ENCODE data around the gene LTBP3.
A peak's percentile ranks its signal among the peaks of the same experiment; 100 is the strongest.
"Not testable (repeated sequence)": the region's sequence is repeated elsewhere in the genome, so short reads cannot be mapped to it uniquely, and the experiment has no call there.

Gene LTBP3

DNA sequence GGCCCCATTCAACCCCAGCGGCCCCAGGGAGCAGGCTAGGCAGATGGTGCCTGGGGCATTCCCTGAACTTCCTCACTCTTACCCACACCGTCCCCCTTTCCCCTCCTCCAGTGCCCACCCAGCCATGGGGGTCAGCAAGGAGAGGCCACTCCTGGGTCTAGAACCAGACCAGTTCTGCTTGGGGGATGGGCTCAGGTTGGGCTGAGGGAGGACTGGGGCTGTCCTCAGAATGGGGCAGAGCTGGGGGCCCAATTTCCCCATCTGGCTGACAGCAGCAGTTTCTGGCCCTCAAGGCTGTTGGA lies 20.9 kb downstream of the LTBP3 start:
- H3K4me3 ChIP-seq (ENCODE audit: low read length): no peak overlapping the region
- no peak for TF ChIP-seq ZNF274 (IDR thresholded peaks at IDR 0.05; ENCODE audit: low read depth, low read length)

DNA sequence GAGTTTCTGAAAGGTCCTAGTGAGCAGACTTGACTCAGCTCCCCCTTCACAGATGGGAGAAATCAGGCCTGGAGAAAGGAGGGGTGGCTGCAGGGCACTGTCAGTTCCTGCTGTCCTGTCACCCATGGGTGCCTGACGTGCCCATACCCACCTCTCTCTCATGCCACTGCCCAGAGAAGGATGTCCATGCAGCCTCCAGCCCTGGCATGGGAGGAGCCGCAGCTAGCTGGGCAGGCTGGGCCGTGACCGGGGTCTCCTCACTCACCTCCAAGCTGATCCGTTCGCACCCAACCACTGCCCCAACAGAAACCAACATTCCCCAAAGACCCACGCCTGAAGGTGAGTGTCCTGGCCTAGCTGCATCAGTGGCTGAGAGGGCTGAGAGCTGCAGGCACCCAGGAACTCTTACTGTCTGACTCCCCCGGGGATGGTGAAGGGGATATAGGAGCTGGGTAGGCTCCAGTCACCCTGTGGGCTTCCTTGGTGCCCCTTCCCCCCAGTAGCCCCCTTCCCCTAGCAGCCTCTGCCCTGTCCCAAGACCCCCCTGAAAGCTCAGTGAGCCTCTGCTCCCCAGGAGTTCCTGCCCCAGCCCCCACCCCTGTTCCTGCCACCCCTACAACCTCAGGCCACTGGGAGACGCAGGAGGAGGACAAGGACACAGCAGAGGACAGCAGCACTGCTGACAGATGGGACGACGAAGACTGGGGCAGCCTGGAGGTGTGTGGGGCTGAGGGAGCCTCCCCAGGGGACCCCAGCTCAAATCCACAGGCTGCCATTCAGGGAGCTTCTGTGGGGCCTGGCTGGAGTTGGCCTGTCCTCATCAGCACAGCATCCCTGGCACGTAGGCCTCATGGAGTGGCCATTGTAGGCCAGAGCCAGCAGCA lies 21.5 kb downstream of the LTBP3 start:
- no peak overlapping the region for H3K4me3 ChIP-seq (ENCODE audit: low read length)
- TF ChIP-seq ZNF274 (IDR thresholded peaks at IDR 0.05; ENCODE audit: low read depth, low read length): no peak

GRCh38 chr11:65535102-65535501 lies 23.1 kb downstream of the LTBP3 start:
- H3K4me3 ChIP-seq (ENCODE audit: low read length): no peak overlapping the region
- no peak for TF ChIP-seq ZNF274 (IDR thresholded peaks at IDR 0.05; ENCODE audit: low read depth, low read length)

GRCh38 chr11:65532388-65533064 lies 25.6 kb downstream of the LTBP3 start:
- TF ChIP-seq ZNF274 (IDR thresholded peaks at IDR 0.05; ENCODE audit: low read depth, low read length): no peak
- no peak overlapping the region for H3K4me3 ChIP-seq (ENCODE audit: low read length)

- TF ChIP-seq ZNF274 (IDR thresholded peaks at IDR 0.05; ENCODE audit: low read depth, low read length): no peak
Observed at GRCh38 chr11:65530157-65530496, 28.0 kb downstream of the LTBP3 start.

GRCh38 chr11:65529475-65530156 lies 28.5 kb downstream of the LTBP3 start:
- no peak for TF ChIP-seq ZNF274 (IDR thresholded peaks at IDR 0.05; ENCODE audit: low read depth, low read length)
- no peak overlapping the region for H3K4me3 ChIP-seq (ENCODE audit: low read length)

More at GRCh38 chr11:65530157-65530496, 28.0 kb downstream of the LTBP3 start:
- no peak overlapping the region for H3K4me3 ChIP-seq (ENCODE audit: low read length)

- no peak for TF ChIP-seq ZNF274 (IDR thresholded peaks at IDR 0.05; ENCODE audit: low read depth, low read length)
- H3K4me3 ChIP-seq (ENCODE audit: low read length): no peak overlapping the region
Observed at GRCh38 chr11:65528819-65529350, 29.3 kb downstream of the LTBP3 start.

- H3K4me3 ChIP-seq (ENCODE audit: low read length): no peak overlapping the region
- no peak for TF ChIP-seq ZNF274 (IDR thresholded peaks at IDR 0.05; ENCODE audit: low read depth, low read length)
Observed at GRCh38 chr11:65526744-65527143, 31.4 kb downstream of the LTBP3 start.

DNA sequence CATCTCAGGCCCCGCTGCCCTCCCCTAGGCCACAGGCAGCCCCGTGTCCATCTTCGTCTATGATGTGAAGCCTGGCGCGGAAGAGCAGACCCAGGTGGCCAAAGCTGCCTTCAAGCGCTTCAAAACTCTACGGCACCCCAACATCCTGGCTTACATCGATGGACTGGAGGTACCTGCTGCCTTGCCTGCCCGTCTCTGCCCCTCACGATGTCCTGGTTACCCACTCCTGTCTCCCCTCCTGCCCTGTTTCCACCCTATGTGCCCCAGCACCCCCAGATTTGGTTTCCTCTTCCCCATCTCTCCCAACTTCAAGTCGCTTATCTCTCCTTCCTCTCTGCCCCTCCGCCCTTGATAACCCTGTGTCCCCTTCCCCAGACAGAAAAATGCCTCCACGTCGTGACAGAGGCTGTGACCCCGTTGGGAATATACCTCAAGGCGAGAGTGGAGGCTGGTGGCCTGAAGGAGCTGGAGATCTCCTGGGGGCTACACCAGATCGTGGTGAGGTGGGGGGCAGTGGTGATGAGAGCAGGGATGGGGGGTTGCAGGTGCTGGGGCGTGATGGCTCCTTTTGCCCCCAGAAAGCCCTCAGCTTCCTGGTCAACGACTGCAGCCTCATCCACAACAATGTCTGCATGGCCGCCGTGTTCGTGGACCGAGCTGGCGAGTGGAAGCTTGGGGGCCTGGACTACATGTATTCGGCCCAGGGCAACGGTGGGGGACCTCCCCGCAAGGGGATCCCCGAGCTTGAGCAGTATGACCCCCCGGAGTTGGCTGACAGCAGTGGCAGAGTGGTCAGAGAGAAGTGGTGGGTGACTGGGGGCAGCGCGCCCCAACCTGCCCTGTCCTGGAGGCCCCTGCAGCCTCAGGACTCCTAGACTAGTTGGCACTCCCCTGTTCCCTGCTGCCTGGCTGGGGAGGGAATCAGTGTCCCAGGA lies 32.3 kb downstream of the LTBP3 start:
- no peak for TF ChIP-seq ZNF274 (IDR thresholded peaks at IDR 0.05; ENCODE audit: low read depth, low read length)
- H3K4me3 ChIP-seq (ENCODE audit: low read length): peak overlapping the region; percentile 79

GRCh38 chr11:65524741-65525545 lies 33.2 kb downstream of the LTBP3 start, which contains the start of gene SCYL1:
TSS of gene SCYL1 (plus strand) at chr11:65525083. CDS start at chr11:65525154, 71 bp downstream.
- H3K4me3 ChIP-seq (ENCODE audit: low read length): peak within 1 kb of the TSS; percentile 79
- no peak for TF ChIP-seq ZNF274 (IDR thresholded peaks at IDR 0.05; ENCODE audit: low read depth, low read length)

DNA sequence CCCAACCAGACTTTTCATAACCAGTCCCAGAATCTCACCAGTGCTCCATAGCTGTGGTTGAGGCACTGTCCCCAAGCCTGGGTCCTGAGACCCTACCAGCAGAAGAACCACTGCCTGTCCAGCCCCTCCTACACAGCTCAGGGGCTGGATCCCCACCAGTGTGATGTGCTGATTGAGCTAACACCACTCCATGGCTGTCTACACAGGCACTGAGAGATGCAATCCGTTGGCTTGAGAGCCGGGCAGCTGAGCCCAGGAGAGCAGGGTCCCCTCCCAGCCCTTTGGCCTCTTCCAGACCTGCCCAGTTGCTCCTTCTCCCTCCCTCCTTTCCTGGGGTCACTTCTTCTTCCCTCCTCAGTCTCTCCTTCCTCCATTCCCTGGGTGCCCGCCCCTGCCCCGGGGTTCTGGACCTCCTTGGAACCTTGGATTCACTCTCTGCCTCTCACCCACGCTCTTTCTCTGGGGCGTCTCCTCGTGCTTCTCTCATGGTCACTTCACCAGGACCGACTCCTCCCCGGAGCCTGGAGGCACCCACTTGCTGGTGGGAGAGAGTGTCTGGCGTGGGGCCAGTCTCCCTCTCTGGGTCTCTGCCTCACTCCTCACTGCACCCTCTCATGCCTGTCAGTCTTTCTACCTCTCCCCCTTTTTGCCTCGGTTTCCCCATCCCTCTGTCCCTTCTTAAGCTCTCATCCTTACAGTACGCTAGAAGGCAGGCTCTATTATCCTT lies 34.0 kb downstream of the LTBP3 start:
- TF ChIP-seq ZNF274 (IDR thresholded peaks at IDR 0.05; ENCODE audit: low read depth, low read length): no peak
- H3K4me3 ChIP-seq (ENCODE audit: low read length): no peak overlapping the region; the same call in 1 of the 2 replicates

- H3K4me3 ChIP-seq (ENCODE audit: low read length): not testable (repeated sequence)
Observed at GRCh38 chr11:65523631-65523968, 34.6 kb downstream of the LTBP3 start.

DNA sequence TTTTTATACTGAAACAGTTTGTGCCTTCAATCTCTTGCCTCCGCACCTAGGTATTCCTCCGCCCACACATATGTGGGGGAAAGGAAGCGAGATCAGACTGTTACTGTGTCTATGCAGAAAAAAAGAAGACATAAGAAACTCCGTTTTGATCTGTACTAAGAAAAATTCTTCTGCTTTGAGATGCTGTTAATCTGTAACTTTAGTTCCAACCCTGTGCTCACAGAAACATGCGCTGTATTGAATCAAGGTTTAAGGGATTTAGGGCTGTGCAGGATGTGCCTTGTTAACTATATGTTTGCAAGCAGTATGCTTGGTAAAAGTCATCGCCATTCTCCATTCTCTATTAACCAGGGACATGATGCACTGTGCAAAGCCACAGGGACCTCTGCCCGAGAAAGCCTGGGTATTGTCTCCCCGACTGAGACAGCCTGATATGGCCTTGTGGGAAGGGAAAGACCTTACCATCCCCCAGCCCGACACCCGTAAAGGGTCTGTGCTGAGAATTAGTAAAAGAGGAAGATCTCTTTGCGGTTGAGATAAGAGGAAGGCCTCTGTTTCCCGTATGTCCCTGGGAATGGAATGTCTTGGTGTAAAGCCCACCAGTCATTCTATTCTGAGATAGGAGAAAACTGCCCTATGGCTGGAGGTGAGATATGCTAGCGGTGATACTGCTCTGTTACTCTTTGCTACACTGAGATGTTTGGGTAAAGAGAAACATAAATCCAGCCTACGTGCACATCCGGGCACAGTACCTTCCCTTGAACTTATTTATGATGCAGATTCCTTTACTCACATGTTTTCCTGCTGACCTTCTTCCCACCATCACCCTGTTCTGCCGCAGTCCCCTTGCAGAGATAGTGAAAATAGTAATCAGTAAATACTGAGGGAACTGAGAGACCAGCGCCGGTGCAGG lies 35.2 kb downstream of the LTBP3 start:
- H3K4me3 ChIP-seq (ENCODE audit: low read length): peak overlapping the region; percentile 46; the same call in 1 of the 2 replicates

GRCh38 chr11:65521777-65522521 lies 36.2 kb downstream of the LTBP3 start:
- not testable (repeated sequence) for H3K4me3 ChIP-seq (ENCODE audit: low read length)

DNA sequence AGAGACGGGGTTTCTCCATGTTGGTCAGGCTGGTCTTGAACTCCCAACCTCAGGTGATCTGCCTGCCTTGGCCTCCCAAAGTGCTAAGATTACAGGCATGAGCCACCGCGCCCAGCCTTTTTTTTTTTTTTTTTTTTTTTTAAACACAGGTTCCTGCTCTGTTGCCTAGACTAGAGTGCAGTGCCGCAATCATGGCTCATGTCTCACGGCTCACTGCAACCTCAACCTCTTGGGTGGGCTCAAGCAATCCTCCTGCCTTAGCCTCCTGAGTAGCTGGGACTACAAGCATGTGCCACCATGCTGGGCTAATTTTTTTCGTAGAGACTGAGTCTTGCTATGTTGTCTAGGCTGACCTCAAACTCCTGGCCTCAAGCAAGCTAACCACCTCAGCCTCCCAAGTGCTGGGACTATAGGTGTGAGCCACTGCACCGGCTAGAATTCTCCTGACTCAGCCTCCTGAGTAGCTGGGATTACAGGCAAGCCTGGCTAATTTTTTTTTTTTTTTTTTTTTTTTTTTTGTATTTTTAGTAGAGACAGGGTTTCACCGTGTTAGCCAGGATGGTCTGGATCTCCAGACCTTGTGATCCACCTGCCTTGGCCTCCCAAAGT lies 39.1 kb downstream of the LTBP3 start:
- H3K4me3 ChIP-seq (ENCODE audit: low read length): not testable (repeated sequence)
